Measurements from ENCODE around the gene SLX9.

SLX9 gene

GRCh38 chr21:45004481-45005247, 64.8 kb downstream of the SLX9 start:
- no peak for FAIRE-seq

- no peak for FAIRE-seq
Measured at GRCh38 chr21:45006536-45007095, 66.8 kb downstream of the SLX9 start.

GRCh38 chr21:45009616-45010015, 69.8 kb downstream of the SLX9 start:
- FAIRE-seq = no peak

GRCh38 chr21:45010096-45010495, 70.3 kb downstream of the SLX9 start:
- FAIRE-seq = no peak

GRCh38 chr21:45010860-45011259, 71.0 kb downstream of the SLX9 start:
- FAIRE-seq = no peak

- no peak for FAIRE-seq
Measured at GRCh38 chr21:45011426-45011825, 71.6 kb downstream of the SLX9 start.

GRCh38 chr21:45011911-45012661, 72.3 kb downstream of the SLX9 start:
- no peak for FAIRE-seq

- FAIRE-seq = no peak
Measured at GRCh38 chr21:45012662-45013259, 72.9 kb downstream of the SLX9 start.

GRCh38 chr21:45013260-45013841, 73.5 kb downstream of the SLX9 start:
- FAIRE-seq = no peak

- no peak for FAIRE-seq
Measured at GRCh38 chr21:45014747-45015468, 75.1 kb downstream of the SLX9 start.

- FAIRE-seq = no peak
Measured at GRCh38 chr21:45015469-45015860, 75.6 kb downstream of the SLX9 start.

- no peak for FAIRE-seq
Measured at GRCh38 chr21:45016031-45016405, 76.2 kb downstream of the SLX9 start.

- FAIRE-seq = no peak
Measured at GRCh38 chr21:45016406-45017038, 76.7 kb downstream of the SLX9 start.

- no peak for FAIRE-seq
Measured at GRCh38 chr21:45017039-45017960, 77.5 kb downstream of the SLX9 start.

- FAIRE-seq = no peak
Measured at GRCh38 chr21:45018131-45019075, 78.6 kb downstream of the SLX9 start.

GRCh38 chr21:45019076-45019886, 79.5 kb downstream of the SLX9 start:
- FAIRE-seq = no peak

- FAIRE-seq = no peak
Measured at GRCh38 chr21:45019887-45020537, 80.2 kb downstream of the SLX9 start.
